HEK293 (cell line): ENCODE results near the gene TRIM33.

Source experiments
- CTCF ChIP-seq: fragments of 450-650 bp; formaldehyde crosslinking; IDR thresholded peaks from 2 replicates; pipeline ENCODE4 v1.5.1; 2016; ENCODE audit warnings: missing biosample characterization, missing genetic modification characterization
- GFI1B ChIP-seq: fragments of 450-650 bp; formaldehyde crosslinking; IDR thresholded peaks from 2 replicates; pipeline ENCODE4 v1.5.1; 2016; ENCODE audit warnings: missing biosample characterization, missing genetic modification characterization
- IKZF3 ChIP-seq: fragments of 450-650 bp; IDR thresholded peaks from 2 replicates; pipeline ENCODE4 v1.5.0; 2018; ENCODE audit warnings: missing biosample characterization, mild to moderate bottlenecking, missing genetic modification characterization, moderate library complexity
- YY1 ChIP-seq: fragments of 450-650 bp; formaldehyde crosslinking; IDR thresholded peaks from 2 replicates; pipeline ENCODE4 v1.5.1; 2018; ENCODE audit warnings: missing biosample characterization, missing genetic modification characterization
- ZBTB1 ChIP-seq: fragments of 450-650 bp; formaldehyde crosslinking; IDR thresholded peaks from 2 replicates; pipeline ENCODE4 v1.5.1; 2016; ENCODE audit warnings: missing biosample characterization, missing genetic modification characterization
- ZBTB10 ChIP-seq: fragments of 450-650 bp; formaldehyde crosslinking; IDR thresholded peaks from 2 replicates; pipeline ENCODE4 v1.5.1; 2016; ENCODE audit warnings: missing biosample characterization, missing genetic modification characterization
- ZBTB17 ChIP-seq: fragments of 450-650 bp; formaldehyde crosslinking; IDR thresholded peaks from 2 replicates; pipeline ENCODE4 v1.5.1; 2016; ENCODE audit warnings: missing biosample characterization, missing genetic modification characterization
- ZEB2 ChIP-seq: fragments of 450-650 bp; formaldehyde crosslinking; IDR thresholded peaks from 2 replicates; pipeline ENCODE4 v1.5.1; 2016; ENCODE audit warnings: missing biosample characterization, missing genetic modification characterization
- ZNF24 ChIP-seq: fragments of 450-650 bp; formaldehyde crosslinking; IDR thresholded peaks from 2 replicates; pipeline ENCODE4 v1.5.1; 2016; ENCODE audit warnings: missing biosample characterization, missing genetic modification characterization
- ZNF280D ChIP-seq: fragments of 450-650 bp; formaldehyde crosslinking; IDR thresholded peaks from 2 replicates; pipeline ENCODE4 v1.5.1; 2016; ENCODE audit warnings: missing biosample characterization, missing genetic modification characterization
- ZNF433 ChIP-seq: fragments of 450-650 bp; formaldehyde crosslinking; IDR thresholded peaks from 2 replicates; pipeline ENCODE4 v1.5.1; 2016; ENCODE audit warnings: missing biosample characterization, missing genetic modification characterization, low read depth
- ZNF768 ChIP-seq: fragments of 450-650 bp; formaldehyde crosslinking; IDR thresholded peaks from 2 replicates; pipeline ENCODE4 v1.5.1; 2018; ENCODE audit warnings: missing biosample characterization, mild to moderate bottlenecking, missing genetic modification characterization
- ZNF792 ChIP-seq: fragments of 450-650 bp; formaldehyde crosslinking; IDR thresholded peaks from 2 replicates; pipeline ENCODE4 v1.5.1; 2016; ENCODE audit warnings: missing biosample characterization, missing genetic modification characterization
- ZXDB ChIP-seq: fragments of 450-650 bp; formaldehyde crosslinking; IDR thresholded peaks from 2 replicates; pipeline ENCODE4 v1.5.1; 2016; ENCODE audit warnings: missing biosample characterization, missing genetic modification characterization

GRCh38 chr1:114503916-114504422, 7.0 kb downstream of the TRIM33 start:
- TF ChIP-seq CTCF (tag by site-specific recombination) (no peak), ZBTB10 (tag by site-specific recombination) (no peak), ZNF24 (tag by site-specific recombination) (no peak), ZXDB (tag by site-specific recombination) (no peak), ZEB2 (tag by site-specific recombination) (no peak), ZBTB17 (no peak), GFI1B (tag by site-specific recombination) (no peak), YY1 (tag by site-specific recombination) (no peak), IKZF3 (no peak), ZNF792 (tag by site-specific recombination) (no peak), ZNF280D (tag by site-specific recombination) (no peak), ZBTB1 (tag by site-specific recombination) (no peak), ZNF433 (no peak), ZNF768 (tag by site-specific recombination) (no peak)
